ENCODE data around the gene PKNOX2. TPM values are rescaled to one million over a fixed set of nuclear protein-coding genes. Genes with fewer than 3 reads are reported as not detected.
A peak's percentile ranks its signal among the peaks of the same experiment; 100 is the strongest.

PKNOX2 gene
- total and polyA plus RNA-seq, 2 of the 4 experiments (the other 2 are of a cell fraction) = 0.72 to 2.3 TPM

DNA sequence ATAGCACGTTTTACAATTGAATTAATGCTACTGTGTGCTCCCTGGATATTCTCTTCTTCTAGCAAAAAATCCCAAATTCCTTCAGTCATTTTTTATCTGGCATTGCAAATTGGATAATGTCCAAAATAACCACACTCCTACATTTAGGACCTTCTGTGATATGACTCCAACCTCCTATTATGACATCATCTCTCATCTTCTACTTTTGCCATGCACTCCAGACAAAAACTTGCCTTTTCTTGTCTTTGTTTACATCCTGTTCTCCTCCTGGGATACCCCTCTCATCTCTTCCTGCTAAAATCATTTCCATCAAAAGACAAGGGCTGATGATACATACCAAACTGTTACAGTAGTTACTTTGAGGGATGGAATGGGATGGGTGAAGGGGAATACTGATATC, 32.5 kb upstream of the PKNOX2 start:
- Histone ChIP-seq H2AK5ac (ENCODE audit: low read depth, low read length) (no peak overlapping the region), H2AFZ (replicated peaks; ENCODE audit: low read length, poor library complexity) (no peak overlapping the region), H3K9ac (ENCODE audit: low read depth, low read length) (no peak overlapping the region), H2BK120ac (ENCODE audit: low read depth, low read length) (no peak overlapping the region), H3K4ac (ENCODE audit: low read depth, low read length) (no peak overlapping the region), H4K5ac (ENCODE audit: low read depth, low read length) (no peak overlapping the region), H4K91ac (ENCODE audit: insufficient read depth, low read depth, low read length) (no peak overlapping the region), H4K8ac (ENCODE audit: low read depth in 2 of 2, low read length in 2 of 2) (no peak overlapping the region), H3K9me3 (ENCODE audit: control insufficient read depth, insufficient read depth, low read length) (no peaks in the 10 kb centered on the region), H3K36me3 (ENCODE audit: control insufficient read depth, insufficient read depth, low read length) (no peaks in the 10 kb centered on the region), H3K79me1 (ENCODE audit: low read depth in 1 of 2, low read length in 2 of 2) (no peaks in the 10 kb centered on the region), H2BK5ac (ENCODE audit: low read depth, low read length, poor library complexity, severe bottlenecking) (no peak overlapping the region), H3K4me1 (ENCODE audit: control insufficient read depth, insufficient read depth, low read length) (peaks cover 14% of the 10 kb centered on the region; the same call in 1 of the 2 replicates), H4K20me1 (ENCODE audit: insufficient read depth, low read length) (no peaks in the 10 kb centered on the region), H2BK15ac (ENCODE audit: low read depth, low read length) (no peak overlapping the region), H2BK20ac (ENCODE audit: low read depth, low read length) (no peak overlapping the region), H3K9me1 (ENCODE audit: insufficient read depth, low read length) (no peaks in the 10 kb centered on the region), H3K18ac (ENCODE audit: low read depth, low read length) (no peak overlapping the region), H3K27me3 (ENCODE audit: control insufficient read depth, insufficient read depth, low read length) (peaks cover 2% of the 10 kb centered on the region; the same call in 1 of the 2 replicates), H3K23ac (ENCODE audit: low read depth, low read length) (no peak overlapping the region), H3K4me3 (ENCODE audit: insufficient read depth, low read depth, low read length) (no peak overlapping the region), H3K27ac (ENCODE audit: insufficient read depth, low read length) (no peak overlapping the region), H3K4me2 (ENCODE audit: low read depth, low read length) (no peak overlapping the region), H3K56ac (ENCODE audit: extremely low read depth, insufficient read depth, low read length) (no peak overlapping the region), H3K14ac (replicated peaks; ENCODE audit: low read depth, low read length) (no peak overlapping the region), H2AK9ac (replicated peaks; ENCODE audit: low read depth, low read length, poor library complexity) (no peak overlapping the region)
- CTCF ChIA-PET = interaction anchor here (1.6 kb wide), 1 partner anchor 10 kb away, joined by 6 read pairs; no protein-coding TSS in a partner anchor
- intact Hi-C loops (cut with micrococcal nuclease) = no loop called here
- WGBS, 2 experiments (ENCODE audit: extremely low coverage in 2 of 2, insufficient read length in 1 of 2) = 86% methylated on average over 1 of the region's 1 CpG; no CpG with 5 or more reads in 1 of the 2 experiments
- in situ Hi-C loops (cut with MboI; ENCODE audit: low sequenced_read_pairs) = no loop called here
- DNase-seq (peak; percentile 55), ATAC-seq (ENCODE audit: low read depth) (no peak)
- POLR2A ChIA-PET (ENCODE audit: unreplicated experiment) = no interaction called here
- TF ChIP-seq RCOR1 (IDR thresholded peaks at IDR 0.05; ENCODE audit: insufficient replicate concordance, low read length) (no peak), CHD1 (IDR thresholded peaks at IDR 0.05; ENCODE audit: low read depth, low read length) (no peak), RFX5 (IDR thresholded peaks at IDR 0.05; ENCODE audit: low read depth, low read length) (no peak), MXI1 (IDR thresholded peaks at IDR 0.05; ENCODE audit: borderline replicate concordance, low read depth, low read length) (no peak), FOS (IDR thresholded peaks at IDR 0.05; ENCODE audit: low read depth, low read length) (no peak), POLR2A (IDR thresholded peaks at IDR 0.05; ENCODE audit: low read depth, low read length) (no peak), NFE2L2 (IDR thresholded peaks at IDR 0.05; ENCODE audit: low read depth, low read length) (no peak), RAD21 (IDR thresholded peaks at IDR 0.05; ENCODE audit: low read length) (no peak)
- dilution Hi-C loops (cut with HindIII; ENCODE audit: low sequenced_read_pairs, unreplicated experiment) = no loop called here
- no TSS peak for BruUV-seq (replicated peaks)

Data from IMR-90 (cell line).